ENCODE results near the gene IGFN1. TPM values are rescaled to one million over a fixed set of nuclear protein-coding genes. Genes with fewer than 3 reads are reported as not detected.

Gene IGFN1
- polyA plus RNA-seq, 1 of the 3 experiments (the other 2 are of a cell fraction), result 0.18 TPM

- ChIA-PET CTCF (interaction anchor here (1.0 to 9.6 kb wide), 4 partner anchors 10 to 96 kb away, joined by 3 to 99 read pairs (median 34); no protein-coding TSS in a partner anchor), POLR2A (no interaction called here)
- Histone ChIP-seq H3K27ac (ENCODE audit: low read depth in 2 of 2, low read length in 1 of 2) (no peak overlapping the region), H2AFZ (ENCODE audit: low read depth) (no peak overlapping the region), H3K9ac (no peak overlapping the region), H3K4me2 (no peak overlapping the region), H3K4me1 (ENCODE audit: control insufficient read depth in 1 of 2, insufficient read depth in 2 of 2, low read depth in 1 of 2, low read length in 1 of 2) (peaks cover 38 to 42% of the 10 kb centered on the region in 2 experiments), H3K27me3 (ENCODE audit: insufficient read depth) (no peaks in the 10 kb centered on the region), H3K79me2 (ENCODE audit: insufficient read depth) (no peaks in the 10 kb centered on the region), H3K4me3 (ENCODE audit: low read depth in 2 of 2, low read length in 1 of 2) (no peak overlapping the region), H4K20me1 (ENCODE audit: insufficient read depth) (no peaks in the 10 kb centered on the region), H3K9me3 (no peaks in the 10 kb centered on the region), H3K9me2 (no peaks in the 10 kb centered on the region), H3F3A (replicated peaks; ENCODE audit: insufficient read depth) (peaks cover 31% of the 10 kb centered on the region), H3K36me3 (replicated peaks in 1 of 2; ENCODE audit: control insufficient read depth in 1 of 2, insufficient read depth in 2 of 2, low read length in 1 of 2) (no peaks in the 10 kb centered on the region)
- 94% methylated on average over 4 of the region's 4 CpGs for WGBS (ENCODE audit: low lambda C conversion rate)
- TF ChIP-seq CHD2 (IDR thresholded peaks at IDR 0.05; ENCODE audit: low read length, partially characterized antibody), result no peak
- no peak for TF ChIP-seq NFIC (IDR thresholded peaks at IDR 0.05; ENCODE audit: borderline replicate concordance)
- no peak for TF ChIP-seq MAX (IDR thresholded peaks at IDR 0.05; ENCODE audit: low read depth)
- TF ChIP-seq SMC3 (IDR thresholded peaks at IDR 0.05; ENCODE audit: low read depth, low read length), result no peak
- DNase-seq, result no peak
These were observed 73.9 kb downstream of the IGFN1 start for GRCh38 chr1:201264554-201264953.

- DNase-seq, result no peak
- Histone ChIP-seq H3K27ac (ENCODE audit: low read depth in 2 of 2, low read length in 1 of 2) (peak overlapping the region in 1 of 2 experiments; percentile 93; a peak in 2 of 4 replicates), H2AFZ (ENCODE audit: low read depth) (no peak overlapping the region), H3F3A (replicated peaks; ENCODE audit: insufficient read depth) (peaks cover 32% of the 10 kb centered on the region), H3K36me3 (replicated peaks in 1 of 2; ENCODE audit: control insufficient read depth in 1 of 2, insufficient read depth in 2 of 2, low read length in 1 of 2) (no peaks in the 10 kb centered on the region), H3K4me1 (ENCODE audit: control insufficient read depth in 1 of 2, insufficient read depth in 2 of 2, low read depth in 1 of 2, low read length in 1 of 2) (peaks cover 39 to 51% of the 10 kb centered on the region in 2 experiments), H3K9ac (no peak overlapping the region), H4K20me1 (ENCODE audit: insufficient read depth) (no peaks in the 10 kb centered on the region), H3K27me3 (ENCODE audit: insufficient read depth) (no peaks in the 10 kb centered on the region), H3K9me3 (no peaks in the 10 kb centered on the region), H3K9me2 (no peaks in the 10 kb centered on the region), H3K79me2 (ENCODE audit: insufficient read depth) (no peaks in the 10 kb centered on the region), H3K4me3 (ENCODE audit: low read depth in 2 of 2, low read length in 1 of 2) (no peak overlapping the region), H3K4me2 (no peak overlapping the region)
- POLR2A ChIA-PET, result no interaction called here
- 49% methylated on average over 3 of the region's 3 CpGs for WGBS (ENCODE audit: low lambda C conversion rate)
- CTCF ChIA-PET, result interaction anchor here (0.7 to 9.6 kb wide), 4 partner anchors 12 to 95 kb away, joined by 3 to 99 read pairs (median 26); no protein-coding TSS in a partner anchor
- no peak for TF ChIP-seq RCOR1 (IDR thresholded peaks at IDR 0.05; ENCODE audit: low read length)
- TF ChIP-seq PBX3 (IDR thresholded peaks at IDR 0.05), result no peak
- no peak for TF ChIP-seq USF1 (IDR thresholded peaks at IDR 0.05; ENCODE audit: borderline replicate concordance, low read depth)
- no peak for TF ChIP-seq FOSL2 (IDR thresholded peaks at IDR 0.05; ENCODE audit: borderline replicate concordance, low read depth)
- no peak for TF ChIP-seq FOXJ3 (CRISPR knock-in tag; IDR thresholded peaks at IDR 0.05)
- no peak for TF ChIP-seq POLR2AphosphoS5 (IDR thresholded peaks at IDR 0.05; ENCODE audit: low read depth, low read length)
- TF ChIP-seq MXI1 (IDR thresholded peaks at IDR 0.05; ENCODE audit: low read depth, low read length), result no peak
- no peak for TF ChIP-seq MAX (IDR thresholded peaks at IDR 0.05; ENCODE audit: low read depth)
- no peak for TF ChIP-seq ELF1 (IDR thresholded peaks at IDR 0.05)
- TF ChIP-seq CHD2 (IDR thresholded peaks at IDR 0.05; ENCODE audit: low read length, partially characterized antibody), result no peak
These were observed 75.1 kb downstream of the IGFN1 start for GRCh38 chr1:201265756-201266155.
